Measurements from ENCODE around the gene OTOR.

OTOR gene

GRCh38 chr20:16748308-16748900 lies at the start of gene OTOR:
Gene OTOR, plus strand, starts transcription at chr20:16748358. Its CDS starts 44 bp downstream, at chr20:16748402.
- no peak for DNase-seq (ENCODE audit: low spot score)

DNA sequence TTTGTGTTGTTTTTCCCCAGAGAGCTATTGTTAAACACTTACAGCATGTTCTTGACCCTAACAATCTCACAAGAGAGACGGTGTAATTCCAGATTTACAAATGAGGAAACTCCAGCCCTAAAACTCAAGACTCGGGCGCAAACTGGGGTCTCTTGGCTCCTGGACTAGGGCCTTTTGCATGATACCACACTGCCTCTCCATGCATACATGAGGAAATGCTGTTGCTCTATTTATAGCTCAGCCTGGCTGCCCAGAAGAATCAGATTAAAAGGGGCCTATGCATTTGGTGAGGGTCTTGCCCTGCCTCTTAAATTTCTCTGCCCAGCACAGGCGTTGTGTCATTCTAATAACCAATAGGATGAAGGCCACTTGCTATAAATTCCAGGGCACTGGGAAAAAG lies 48.9 kb upstream of the OTOR start:
- no peak for DNase-seq (ENCODE audit: low spot score)

GRCh38 chr20:16701296-16701695 lies 46.9 kb upstream of the OTOR start:
- DNase-seq (ENCODE audit: low spot score), result peak; percentile 21

- no peak for DNase-seq (ENCODE audit: low spot score)
Observed at GRCh38 chr20:16703570-16703969, 44.6 kb upstream of the OTOR start.

DNA sequence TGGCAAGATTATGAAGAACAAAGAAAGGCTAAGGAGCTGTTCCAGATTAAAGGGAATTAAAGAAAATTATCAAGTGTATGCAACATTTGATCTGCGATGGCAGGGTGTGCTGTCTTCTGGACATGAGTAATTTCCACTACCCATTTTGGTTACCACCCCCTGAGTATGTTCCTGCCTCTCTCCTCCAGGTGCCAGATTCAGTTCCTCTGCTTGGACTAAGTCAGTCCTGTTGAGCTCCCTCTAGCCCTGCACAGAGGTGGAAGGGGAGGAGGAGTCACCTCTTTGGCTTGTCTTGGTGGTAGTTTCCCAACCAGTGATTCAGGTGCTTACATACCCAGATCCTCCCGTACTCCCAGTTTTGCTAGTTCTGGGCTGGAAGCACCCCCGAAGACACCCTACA lies 40.5 kb upstream of the OTOR start:
- DNase-seq (ENCODE audit: low spot score), result no peak

GRCh38 chr20:16708602-16709001 lies 39.6 kb upstream of the OTOR start:
- DNase-seq (ENCODE audit: low spot score), result no peak

DNA sequence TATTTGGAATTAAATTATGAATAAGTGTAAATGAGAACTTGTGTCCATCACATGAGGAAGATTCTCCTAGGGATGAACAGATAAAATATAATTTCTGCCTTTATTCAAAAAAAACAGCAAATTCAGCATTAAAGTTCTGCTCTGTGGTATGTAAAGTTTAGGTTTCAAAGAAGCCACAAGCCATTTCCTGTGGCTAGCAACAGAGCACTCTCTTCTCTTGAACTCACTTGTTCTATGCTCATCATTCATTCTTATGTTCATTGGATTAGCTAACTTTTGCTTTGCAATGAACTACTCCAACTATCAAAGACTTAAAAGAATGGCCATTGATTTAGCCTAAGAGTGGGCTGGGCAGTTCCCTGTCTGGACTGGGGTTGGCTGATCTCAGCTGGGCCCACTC lies 39.1 kb upstream of the OTOR start:
- no peak for DNase-seq (ENCODE audit: low spot score)

GRCh38 chr20:16710781-16711180 lies 37.4 kb upstream of the OTOR start:
- no peak for DNase-seq (ENCODE audit: low spot score)

- DNase-seq (ENCODE audit: low spot score), result no peak
Observed at GRCh38 chr20:16711661-16712258, 36.4 kb upstream of the OTOR start.

GRCh38 chr20:16712511-16712947 lies 35.6 kb upstream of the OTOR start:
- no peak for DNase-seq (ENCODE audit: low spot score)

DNA sequence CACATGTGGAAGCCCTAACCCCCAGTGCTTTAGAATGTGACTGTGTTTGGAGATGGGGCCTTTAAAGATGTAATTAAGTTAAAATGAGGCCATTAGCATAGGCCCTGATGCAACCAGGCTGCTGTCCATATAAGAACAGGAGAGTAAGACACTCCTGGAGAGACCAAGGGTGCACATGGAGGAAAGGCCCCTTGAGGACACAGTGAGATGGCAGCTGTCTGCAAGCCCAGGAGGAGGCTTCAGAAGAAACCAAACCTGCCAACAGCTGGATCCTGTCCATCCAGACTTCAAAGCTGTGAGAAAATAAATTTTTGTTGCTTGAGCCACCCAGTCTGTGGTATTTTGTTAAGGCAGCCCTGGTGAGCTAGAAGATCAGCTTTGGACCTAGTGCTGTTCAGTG lies 35.1 kb upstream of the OTOR start:
- no peak for DNase-seq (ENCODE audit: low spot score)

DNA sequence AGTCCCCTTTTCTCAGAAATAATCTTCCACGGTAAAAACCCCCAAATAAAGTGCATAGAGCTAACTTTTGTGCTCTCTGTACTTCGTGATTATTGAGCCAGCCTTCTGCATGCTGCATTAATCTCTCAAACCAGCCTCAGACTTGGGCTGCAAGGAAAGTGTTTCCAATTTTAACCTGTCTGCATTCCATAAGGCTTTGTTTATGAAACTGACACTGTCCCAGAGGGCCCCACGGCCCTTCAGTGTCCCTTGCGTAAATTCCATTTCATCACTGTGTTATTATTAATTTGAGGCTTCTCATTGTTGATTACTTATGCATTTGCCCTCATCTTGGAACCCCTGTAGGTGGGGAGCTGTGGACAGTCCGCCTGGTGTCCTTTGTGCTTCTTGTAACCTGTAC lies 33.9 kb upstream of the OTOR start:
- DNase-seq (ENCODE audit: low spot score), result no peak

- no peak for DNase-seq (ENCODE audit: low spot score)
Observed at GRCh38 chr20:16714751-16715150, 33.4 kb upstream of the OTOR start.

GRCh38 chr20:16719421-16719820 lies 28.7 kb upstream of the OTOR start:
- no peak for DNase-seq (ENCODE audit: low spot score)

- DNase-seq (ENCODE audit: low spot score), result no peak
Observed at GRCh38 chr20:16729080-16729479, 19.1 kb upstream of the OTOR start.

DNA sequence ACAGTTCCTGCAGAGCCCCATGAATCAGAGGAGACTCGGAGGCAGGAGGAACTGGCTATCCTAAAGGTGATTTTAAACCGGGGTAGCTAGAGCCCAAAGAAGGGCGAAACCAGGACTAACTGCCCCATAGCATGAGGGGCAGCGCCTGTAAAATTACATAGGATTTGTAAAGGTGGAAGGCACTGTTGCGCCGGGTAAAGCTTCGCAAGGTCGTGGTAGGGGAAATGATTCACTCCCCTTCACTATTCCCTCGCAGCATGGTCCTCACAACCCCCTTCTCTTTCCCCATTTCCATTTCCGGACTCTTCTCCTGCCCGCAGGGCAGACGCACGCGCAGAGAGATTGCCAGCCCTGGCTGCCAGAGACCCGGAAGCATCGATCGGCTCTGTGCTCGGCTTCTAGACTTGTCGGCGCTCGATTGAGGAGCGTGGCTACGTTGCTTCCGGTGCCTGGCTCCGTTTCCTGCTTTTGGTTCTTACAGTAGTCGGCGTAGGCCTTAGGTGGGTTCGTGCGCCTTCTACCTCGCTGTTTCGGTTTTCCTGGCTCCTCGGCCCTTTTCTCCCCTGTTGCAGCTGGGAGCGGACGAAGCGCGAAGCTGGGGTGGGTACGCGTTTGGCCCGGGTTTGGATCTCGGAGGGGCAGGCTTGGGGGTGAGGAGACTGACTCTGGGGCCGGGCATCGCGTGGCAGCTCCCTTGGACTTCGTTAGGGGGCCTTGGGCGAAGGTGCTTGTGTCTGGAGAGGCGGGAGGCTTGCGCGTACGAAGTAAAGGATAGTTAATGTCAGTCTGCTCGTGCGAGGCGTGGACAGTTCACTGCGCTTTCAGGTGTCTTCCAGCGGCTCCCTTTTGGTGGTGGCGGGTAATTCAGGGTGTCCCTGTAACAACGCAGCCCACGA lies 18.3 kb upstream of the OTOR start, which contains the start of gene SNRPB2:
Gene SNRPB2 (plus strand): TSS at position 462 of the 896 bp plus-strand sequence. CDS start 1,677 bp downstream, outside the sequence.
- peak; percentile 96 for DNase-seq (ENCODE audit: low spot score)

- DNase-seq (ENCODE audit: low spot score), result no peak
Observed at GRCh38 chr20:16732506-16733152, 15.5 kb upstream of the OTOR start.

DNA sequence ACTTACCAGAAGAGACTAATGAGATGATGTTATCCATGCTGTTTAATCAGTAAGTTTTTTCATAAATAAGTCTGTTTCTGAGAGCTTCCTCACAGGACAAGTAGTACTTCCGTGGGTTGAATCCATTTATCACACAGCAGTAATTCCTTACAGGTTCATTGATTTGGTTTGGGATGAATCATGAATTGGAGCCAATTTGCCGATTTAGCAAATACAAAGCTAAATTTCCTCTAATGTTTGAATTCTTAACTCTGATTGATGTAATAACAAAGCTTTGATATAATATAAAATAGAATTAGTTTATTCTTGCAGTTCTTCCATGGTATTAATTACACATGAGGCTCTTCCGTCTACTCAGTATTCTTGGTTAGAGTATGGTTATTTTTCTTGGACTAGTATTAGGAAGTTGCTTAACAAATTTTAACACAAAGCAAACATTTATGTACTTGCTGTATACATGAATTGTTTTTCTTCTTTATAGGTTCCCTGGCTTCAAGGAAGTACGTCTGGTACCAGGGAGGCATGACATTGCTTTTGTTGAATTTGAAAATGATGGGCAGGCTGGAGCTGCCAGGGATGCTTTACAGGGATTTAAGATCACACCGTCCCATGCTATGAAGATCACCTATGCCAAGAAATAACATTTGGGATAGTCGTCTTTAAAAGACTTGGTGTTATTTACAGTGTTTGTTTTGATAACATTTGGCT lies 7.6 kb upstream of the OTOR start:
- DNase-seq (ENCODE audit: low spot score), result no peak

- no peak for DNase-seq (ENCODE audit: low spot score)
Observed at GRCh38 chr20:16744178-16744807, 3.9 kb upstream of the OTOR start.

GRCh38 chr20:16745204-16745603 lies 3.0 kb upstream of the OTOR start:
- DNase-seq (ENCODE audit: low spot score), result no peak

DNA sequence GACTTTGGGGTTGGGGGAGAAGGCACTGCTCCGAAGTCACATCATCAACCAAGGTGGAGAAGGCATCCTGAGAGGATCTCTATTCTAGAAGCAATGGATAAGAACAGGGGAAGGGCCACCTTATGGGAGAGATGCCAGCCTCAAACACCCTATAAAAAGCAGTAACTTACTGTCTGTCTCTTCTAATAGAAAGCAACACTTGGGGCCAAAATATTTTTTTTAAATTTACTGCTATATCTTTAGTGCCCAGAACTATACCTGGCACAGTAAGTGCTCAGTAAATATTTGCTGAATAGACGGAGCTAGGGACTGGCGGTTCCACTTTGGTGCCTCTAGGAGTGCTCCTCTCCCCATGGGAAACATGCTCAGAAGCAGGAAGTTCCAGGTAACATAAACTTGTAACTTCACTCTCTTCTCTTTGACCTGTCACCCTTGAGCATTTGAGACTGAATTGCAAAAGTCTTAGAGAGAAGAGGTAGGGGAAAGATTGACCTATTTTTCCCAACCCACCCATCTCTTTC lies 807 bp upstream of the OTOR start:
- peak; percentile 11 for DNase-seq (ENCODE audit: low spot score)
